Measurements from ENCODE around the gene ADD1. TPM values are rescaled to one million over a fixed set of nuclear protein-coding genes. Genes with fewer than 3 reads are reported as not detected.
A peak's percentile ranks its signal among the peaks of the same experiment; 100 is the strongest.

Gene ADD1
- total and polyA plus RNA-seq, 4 donors: 127 to 400 (median 268) TPM

DNA sequence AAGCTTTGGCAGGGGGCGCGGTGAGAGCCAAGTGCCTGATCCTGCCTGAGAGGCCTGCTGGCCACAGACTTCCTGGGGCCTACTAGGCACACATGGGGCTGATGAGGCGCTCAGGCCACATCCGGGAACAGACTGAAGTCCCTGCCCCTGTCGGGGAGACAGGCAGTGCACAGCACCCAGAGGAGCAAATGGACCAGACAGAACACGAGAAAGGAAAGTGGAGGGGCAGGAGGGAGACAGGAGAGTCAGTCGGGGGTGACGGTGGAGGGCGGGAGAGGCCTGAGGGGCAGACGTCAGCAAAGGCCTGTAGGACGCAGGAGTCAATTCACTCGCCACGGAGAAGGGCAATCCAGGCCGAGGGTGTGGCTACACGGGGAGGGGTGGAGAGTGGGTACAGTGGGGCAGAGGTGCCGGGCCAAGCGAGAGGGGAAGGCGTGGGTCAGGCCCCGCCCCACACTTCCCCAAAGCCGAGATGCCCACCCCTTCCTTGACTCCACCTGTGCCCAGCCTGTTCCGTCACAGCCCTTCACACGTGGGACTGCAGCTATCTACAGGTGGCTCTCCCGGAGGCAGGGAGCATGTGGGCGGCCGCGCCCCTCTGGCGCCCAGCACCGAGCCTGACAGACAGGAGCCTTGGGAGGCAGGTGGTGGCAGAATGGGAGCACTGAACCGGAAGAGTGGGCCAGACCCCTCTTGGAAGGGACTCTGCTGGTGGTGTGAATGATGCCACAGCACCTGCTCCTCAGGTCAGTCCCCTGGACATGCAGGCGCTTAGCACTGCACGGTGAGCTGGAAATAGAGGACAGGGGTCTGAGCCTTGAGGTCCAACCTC is 99.1 kb downstream of the ADD1 start:
- 77 to 80% methylated on average over 28 to 31 of the region's 31 CpGs for whole genome bisulfite sequencing, 2 donors
- H3K36me3 ChIP-seq (ENCODE audit: control insufficient read depth in 4 of 4, insufficient read depth in 4 of 4, low read length in 4 of 4): peaks cover 19 to 72% (median 49%) of the 10 kb centered on the region in 4 donors
- no peaks in the 10 kb centered on the region for H3K27me3 ChIP-seq (ENCODE audit: control insufficient read depth in 3 of 3, insufficient read depth in 3 of 3, low read length in 2 of 3)
- H3K27ac ChIP-seq (ENCODE audit: low read depth in 1 of 2, low read length in 1 of 2): no peak overlapping the region
- no peak overlapping the region for H3K9ac ChIP-seq (ENCODE audit: insufficient read depth in 1 of 2, low read length in 2 of 2)
- no peaks in the 10 kb centered on the region for H3K4me1 ChIP-seq (ENCODE audit: control insufficient read depth in 5 of 5, insufficient read depth in 5 of 5, low read length in 5 of 5)
- DNase-seq (peak in 1 of 3 donors; percentile 11), ATAC-seq (ENCODE audit: insufficient read depth, low FRiP score) (no peak)
- TF ChIP-seq, protein P1, sequence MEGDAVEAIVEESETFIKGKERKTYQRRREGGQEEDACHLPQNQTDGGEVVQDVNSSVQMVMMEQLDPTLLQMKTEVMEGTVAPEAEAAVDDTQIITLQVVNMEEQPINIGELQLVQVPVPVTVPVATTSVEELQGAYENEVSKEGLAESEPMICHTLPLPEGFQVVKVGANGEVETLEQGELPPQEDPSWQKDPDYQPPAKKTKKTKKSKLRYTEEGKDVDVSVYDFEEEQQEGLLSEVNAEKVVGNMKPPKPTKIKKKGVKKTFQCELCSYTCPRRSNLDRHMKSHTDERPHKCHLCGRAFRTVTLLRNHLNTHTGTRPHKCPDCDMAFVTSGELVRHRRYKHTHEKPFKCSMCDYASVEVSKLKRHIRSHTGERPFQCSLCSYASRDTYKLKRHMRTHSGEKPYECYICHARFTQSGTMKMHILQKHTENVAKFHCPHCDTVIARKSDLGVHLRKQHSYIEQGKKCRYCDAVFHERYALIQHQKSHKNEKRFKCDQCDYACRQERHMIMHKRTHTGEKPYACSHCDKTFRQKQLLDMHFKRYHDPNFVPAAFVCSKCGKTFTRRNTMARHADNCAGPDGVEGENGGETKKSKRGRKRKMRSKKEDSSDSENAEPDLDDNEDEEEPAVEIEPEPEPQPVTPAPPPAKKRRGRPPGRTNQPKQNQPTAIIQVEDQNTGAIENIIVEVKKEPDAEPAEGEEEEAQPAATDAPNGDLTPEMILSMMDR (IDR thresholded peaks at IDR 0.05; ENCODE audit: control extremely low read depth, extremely low read depth): no peak
- no peaks in the 10 kb centered on the region for H3K9me3 ChIP-seq (ENCODE audit: control insufficient read depth in 4 of 4, insufficient read depth in 3 of 4, low read length in 3 of 4)
- H3K4me3 ChIP-seq: no peak overlapping the region

DNA sequence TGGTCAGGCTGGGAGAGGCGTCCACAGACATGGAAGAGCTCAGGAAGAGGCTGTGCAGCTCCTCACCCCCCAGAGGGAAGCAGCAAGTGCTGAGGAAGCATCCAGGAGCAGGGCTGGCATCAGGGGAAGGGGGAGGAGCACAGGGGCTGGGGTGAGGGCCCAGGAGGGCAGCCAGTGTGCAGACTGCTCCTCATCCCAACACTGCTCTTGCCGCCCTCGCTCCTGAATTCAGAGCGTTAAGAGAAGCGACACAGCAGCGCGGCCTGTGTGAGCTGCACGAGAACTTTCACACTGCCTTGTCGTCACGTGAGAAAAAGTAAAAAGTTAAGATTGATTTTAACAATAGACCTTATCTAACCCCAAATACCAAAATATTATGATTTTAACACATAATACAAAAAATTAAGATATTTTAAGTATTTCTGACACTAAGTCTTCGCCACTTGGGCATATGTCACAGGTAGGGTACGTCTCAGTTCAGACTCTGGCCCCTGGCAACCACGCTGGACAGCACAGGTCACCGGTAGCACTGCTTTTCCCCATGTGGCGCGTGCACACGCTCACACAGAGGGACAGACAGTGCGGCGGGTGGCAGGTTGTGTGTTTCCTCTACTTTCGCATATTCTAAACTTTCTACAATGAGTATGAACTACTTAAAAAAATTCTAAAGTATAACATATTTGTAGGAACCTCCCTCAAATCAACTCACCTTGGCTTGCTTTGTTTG is 99.9 kb downstream of the ADD1 start:
- ATAC-seq (ENCODE audit: insufficient read depth, low FRiP score) (no peak), DNase-seq (peak in 1 of 3 donors; percentile 11)
- no peaks in the 10 kb centered on the region for H3K27me3 ChIP-seq (ENCODE audit: control insufficient read depth in 3 of 3, insufficient read depth in 3 of 3, low read length in 2 of 3)
- no peaks in the 10 kb centered on the region for H3K9me3 ChIP-seq (ENCODE audit: control insufficient read depth in 4 of 4, insufficient read depth in 3 of 4, low read length in 3 of 4)
- no peak overlapping the region for H3K27ac ChIP-seq (ENCODE audit: low read depth in 1 of 2, low read length in 1 of 2)
- TF ChIP-seq, protein P1 (IDR thresholded peaks at IDR 0.05; ENCODE audit: control extremely low read depth, extremely low read depth): no peak
- WGBS, 2 donors: 95% methylated on average over 20 of the region's 20 CpGs
- no peaks in the 10 kb centered on the region for H3K4me1 ChIP-seq (ENCODE audit: control insufficient read depth in 5 of 5, insufficient read depth in 5 of 5, low read length in 5 of 5)
- peaks cover 19 to 75% (median 51%) of the 10 kb centered on the region in 4 donors for H3K36me3 ChIP-seq (ENCODE audit: control insufficient read depth in 4 of 4, insufficient read depth in 4 of 4, low read length in 4 of 4)
- no peak overlapping the region for H3K4me3 ChIP-seq
- no peak overlapping the region for H3K9ac ChIP-seq (ENCODE audit: insufficient read depth in 1 of 2, low read length in 2 of 2)

DNA sequence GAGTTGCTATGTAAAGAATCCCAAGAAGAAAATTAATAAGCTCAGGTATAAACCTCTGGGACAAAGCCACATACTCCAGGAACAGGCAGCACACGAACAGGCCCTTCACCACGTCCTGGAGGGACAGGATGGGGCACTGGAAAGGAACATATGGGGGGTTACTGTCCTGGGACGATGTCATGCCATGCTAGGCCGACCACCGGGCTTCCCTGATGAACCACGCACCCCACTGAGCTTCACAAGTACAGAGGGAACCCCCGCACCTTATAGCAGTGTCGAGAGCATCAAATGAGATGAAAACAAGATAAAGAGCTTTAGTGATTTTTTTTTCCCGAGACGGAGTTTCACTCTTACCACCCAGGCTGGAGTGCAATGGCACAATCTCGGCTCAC is 100.4 kb downstream of the ADD1 start:
- Histone ChIP-seq H3K9me3 (ENCODE audit: control insufficient read depth in 4 of 4, insufficient read depth in 3 of 4, low read length in 3 of 4) (no peaks in the 10 kb centered on the region), H3K4me1 (ENCODE audit: control insufficient read depth in 5 of 5, insufficient read depth in 5 of 5, low read length in 5 of 5) (no peaks in the 10 kb centered on the region), H3K27ac (ENCODE audit: low read depth in 1 of 2, low read length in 1 of 2) (no peak overlapping the region), H3K36me3 (ENCODE audit: control insufficient read depth in 4 of 4, insufficient read depth in 4 of 4, low read length in 4 of 4) (peaks cover 19 to 75% (median 46%) of the 10 kb centered on the region in 4 donors), H3K27me3 (ENCODE audit: control insufficient read depth in 3 of 3, insufficient read depth in 3 of 3, low read length in 2 of 3) (no peaks in the 10 kb centered on the region), H3K4me3 (no peak overlapping the region), H3K9ac (ENCODE audit: insufficient read depth in 1 of 2, low read length in 2 of 2) (no peak overlapping the region)
- TF ChIP-seq, protein P1 (IDR thresholded peaks at IDR 0.05; ENCODE audit: control extremely low read depth, extremely low read depth): no peak
- WGBS, 2 donors: 84 to 92% methylated on average over 11 of the region's 11 CpGs
- no peak for ATAC-seq (ENCODE audit: insufficient read depth, low FRiP score)
- peak in 1 of 3 donors; percentile 4 for DNase-seq
